ENCODE data around the gene PCDHGA1. TPM values are rescaled to one million over a fixed set of nuclear protein-coding genes. Genes with fewer than 3 reads are reported as not detected.

Gene PCDHGA1
- total RNA-seq, 5 donors from 2014 or later (not counting 1 experiment from before 2014, with no cell fraction given) = 0.16 to 0.38 (median 0.31) TPM; not detected in 1

DNA sequence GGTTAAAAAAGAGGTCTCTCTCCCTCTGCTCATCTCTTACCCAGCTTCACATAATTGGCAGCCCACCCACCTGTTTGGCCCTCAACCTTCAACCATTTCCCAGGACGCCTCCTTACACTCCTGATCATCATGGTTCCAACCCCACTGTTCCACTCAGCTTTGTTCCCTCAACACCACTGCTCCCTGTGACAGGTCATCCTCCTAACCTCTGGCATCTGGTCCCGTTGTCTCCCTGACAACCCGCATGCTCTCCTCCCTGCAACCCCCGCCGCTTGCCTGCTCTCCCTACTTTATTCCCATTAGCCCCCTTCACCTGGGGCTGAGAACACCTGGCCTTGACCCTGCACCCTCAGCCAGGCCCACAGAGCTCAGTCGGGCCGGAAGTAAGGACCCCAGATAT is 171.4 kb downstream of the PCDHGA1 start:
- WGBS (ENCODE audit: insufficient coverage) = 73% methylated on average over 1 of the region's 7 CpGs
- ChIA-PET POLR2A (interaction anchor here in 1 of 2 donors (0.6 kb wide), 1 partner anchor 12 kb away, joined by 3 read pairs; no protein-coding TSS in a partner anchor), CTCF (interaction anchor here (1.0 kb wide), 2 partner anchors 10 to 11 kb away, joined by 3 to 4 read pairs; no protein-coding TSS in a partner anchor)
- Mint-ChIP-seq H3K27me3 (peaks cover 15 to 22% of the 10 kb centered on the region in 2 donors), H3K27ac (no peak overlapping the region), H3K9me3 (no peaks in the 10 kb centered on the region), H3K4me3 (no peak overlapping the region), H3K36me3 (no peaks in the 10 kb centered on the region), H3K4me1 (no peaks in the 10 kb centered on the region)
- no peak for ATAC-seq (replicated peaks in 1 of 4)
- Histone ChIP-seq H3K27ac (ENCODE audit: low read length) (no peak overlapping the region), H3K9me3 (no peaks in the 10 kb centered on the region), H3K4me3 (ENCODE audit: control insufficient read depth in 1 of 2, extremely low read depth in 1 of 2, low read length in 1 of 2) (no peak overlapping the region), H3K4me1 (ENCODE audit: control insufficient read depth in 1 of 2, extremely low read depth in 1 of 2, insufficient read depth in 2 of 2, low read length in 2 of 2) (no peaks in the 10 kb centered on the region), H3K36me3 (ENCODE audit: control insufficient read depth in 2 of 2, extremely low read depth in 1 of 2, insufficient read depth in 1 of 2, low read length in 1 of 2) (no peaks in the 10 kb centered on the region), H3K27me3 (replicated peaks in 1 of 2; ENCODE audit: control insufficient read depth in 2 of 2, extremely low read depth in 1 of 2, insufficient read depth in 2 of 2, low read length in 1 of 2) (peaks cover 0 to 13% of the 10 kb centered on the region in 2 experiments)
- DNase-seq = no peak

DNA sequence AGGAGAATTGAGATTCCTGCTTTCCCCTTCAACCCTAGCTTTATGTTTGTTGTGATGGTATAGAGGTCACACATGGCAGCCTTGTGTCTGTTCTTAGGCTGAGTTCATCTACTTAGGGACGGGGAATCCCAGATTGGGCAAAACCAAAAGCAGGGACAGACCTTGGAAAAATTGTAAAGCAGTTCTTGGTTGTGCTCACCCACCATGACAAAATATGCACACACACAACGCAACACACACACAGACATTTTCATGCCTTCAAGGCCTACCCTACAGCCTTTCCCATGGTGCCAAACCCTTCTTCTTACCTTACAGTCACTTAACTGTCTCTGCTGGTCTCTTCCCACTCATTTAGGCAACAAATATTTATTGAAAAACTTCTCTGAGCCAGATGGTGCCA is 173.4 kb downstream of the PCDHGA1 start:
- WGBS (ENCODE audit: insufficient coverage) = 92% methylated on average over 2 of the region's 2 CpGs
- ATAC-seq (replicated peaks in 1 of 4) = no peak
- Histone ChIP-seq H3K27me3 (replicated peaks in 1 of 2; ENCODE audit: control insufficient read depth in 2 of 2, extremely low read depth in 1 of 2, insufficient read depth in 2 of 2, low read length in 1 of 2) (peaks cover 0 to 4% of the 10 kb centered on the region in 2 experiments), H3K4me1 (ENCODE audit: control insufficient read depth in 1 of 2, extremely low read depth in 1 of 2, insufficient read depth in 2 of 2, low read length in 2 of 2) (no peaks in the 10 kb centered on the region), H3K4me3 (ENCODE audit: control insufficient read depth in 1 of 2, extremely low read depth in 1 of 2, low read length in 1 of 2) (no peak overlapping the region), H3K9me3 (no peaks in the 10 kb centered on the region), H3K27ac (ENCODE audit: low read length) (no peak overlapping the region), H3K36me3 (ENCODE audit: control insufficient read depth in 2 of 2, extremely low read depth in 1 of 2, insufficient read depth in 1 of 2, low read length in 1 of 2) (no peaks in the 10 kb centered on the region)
- ChIA-PET CTCF (no interaction called here), POLR2A (no interaction called here)
- DNase-seq = no peak
- H3K36me3 Mint-ChIP-seq = no peaks in the 10 kb centered on the region
- H3K4me1 Mint-ChIP-seq = no peaks in the 10 kb centered on the region
- H3K27me3 Mint-ChIP-seq = peaks cover 4 to 10% of the 10 kb centered on the region in 2 donors
- no peaks in the 10 kb centered on the region for H3K9me3 Mint-ChIP-seq
- no peak overlapping the region for H3K27ac Mint-ChIP-seq
- no peak overlapping the region for H3K4me3 Mint-ChIP-seq

DNA sequence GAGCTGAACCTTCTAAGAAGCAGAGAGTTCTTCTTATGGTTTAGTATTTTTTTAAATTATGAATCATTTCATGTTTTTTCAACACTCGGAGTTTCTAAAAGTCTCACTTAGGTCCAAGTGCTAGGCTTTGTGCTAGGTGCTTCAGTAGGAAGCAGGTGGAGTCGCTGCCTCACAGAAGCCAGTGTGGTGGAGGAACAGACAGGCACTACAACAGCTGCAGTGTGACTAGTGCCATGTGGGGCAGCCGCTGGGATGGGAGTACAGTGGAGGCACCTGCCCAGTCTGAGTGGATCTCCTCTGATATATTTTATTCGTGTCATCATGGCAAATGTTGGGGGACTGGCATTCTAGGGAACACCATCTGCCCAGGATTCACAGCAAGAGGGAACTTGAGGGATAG is 173.9 kb downstream of the PCDHGA1 start:
- Histone ChIP-seq H3K36me3 (ENCODE audit: control insufficient read depth in 2 of 2, extremely low read depth in 1 of 2, insufficient read depth in 1 of 2, low read length in 1 of 2) (no peaks in the 10 kb centered on the region), H3K27me3 (replicated peaks in 1 of 2; ENCODE audit: control insufficient read depth in 2 of 2, extremely low read depth in 1 of 2, insufficient read depth in 2 of 2, low read length in 1 of 2) (peaks cover 0 to 6% of the 10 kb centered on the region in 2 experiments), H3K4me1 (ENCODE audit: control insufficient read depth in 1 of 2, extremely low read depth in 1 of 2, insufficient read depth in 2 of 2, low read length in 2 of 2) (peaks cover 0 to 3% of the 10 kb centered on the region in 2 experiments), H3K9me3 (no peaks in the 10 kb centered on the region), H3K27ac (ENCODE audit: low read length) (no peak overlapping the region), H3K4me3 (ENCODE audit: control insufficient read depth in 1 of 2, extremely low read depth in 1 of 2, low read length in 1 of 2) (no peak overlapping the region)
- WGBS (ENCODE audit: insufficient coverage) = 74% methylated on average over 3 of the region's 4 CpGs
- Mint-ChIP-seq H3K27me3 (peaks cover 4 to 7% of the 10 kb centered on the region in 2 donors), H3K36me3 (no peaks in the 10 kb centered on the region), H3K4me3 (no peak overlapping the region), H3K9me3 (no peaks in the 10 kb centered on the region), H3K4me1 (peaks cover 2 to 4% (median 2%) of the 10 kb centered on the region in 3 donors), H3K27ac (no peak overlapping the region)
- POLR2A ChIA-PET = no interaction called here
- no peak for ATAC-seq (replicated peaks in 1 of 4)
- CTCF ChIA-PET = interaction anchor here in 1 of 2 donors (1.0 kb wide), 1 partner anchor 9 kb away, joined by 3 read pairs; no protein-coding TSS in a partner anchor
- DNase-seq = no peak

DNA sequence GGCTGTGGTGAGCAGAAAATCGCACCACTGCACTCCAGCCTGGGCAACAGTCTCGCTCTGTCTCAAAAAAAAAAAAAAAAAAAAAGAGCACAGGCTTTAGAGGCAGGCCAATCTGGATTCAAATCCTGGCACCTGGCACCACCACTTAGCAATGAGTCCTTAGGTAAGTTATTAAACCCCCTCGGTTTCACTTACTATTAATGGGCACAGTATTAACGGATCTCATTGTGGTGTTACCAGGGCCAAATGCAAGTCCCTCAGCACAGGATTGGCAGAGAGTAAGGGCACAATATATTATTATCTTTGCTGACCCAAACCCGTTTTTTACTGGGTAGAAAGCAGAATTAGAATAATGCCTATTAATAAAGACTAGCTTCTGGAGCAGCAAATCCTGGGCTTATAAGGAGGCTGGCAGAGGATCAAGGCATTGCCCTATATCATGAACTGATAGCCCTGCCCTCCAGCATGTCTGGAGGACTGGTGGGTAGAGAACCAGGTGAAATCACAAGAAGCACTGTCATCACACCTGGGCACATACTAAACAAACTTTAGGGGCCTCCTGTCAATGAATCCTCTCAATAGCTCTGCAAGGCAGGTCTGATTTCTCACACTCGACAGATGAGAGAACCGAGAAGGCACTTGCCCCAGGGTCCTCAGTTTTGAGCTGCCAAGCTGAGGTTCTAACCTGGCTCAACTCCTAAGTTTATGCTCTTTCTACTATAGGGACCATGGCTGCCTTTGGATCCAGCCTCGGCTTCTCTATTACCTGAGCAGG is 176.3 kb downstream of the PCDHGA1 start:
- CTCF ChIA-PET = interaction anchor here in 1 of 2 donors (0.7 kb wide), 1 partner anchor 186 kb away, joined by 5 read pairs; no protein-coding TSS in a partner anchor
- POLR2A ChIA-PET = no interaction called here

DNA sequence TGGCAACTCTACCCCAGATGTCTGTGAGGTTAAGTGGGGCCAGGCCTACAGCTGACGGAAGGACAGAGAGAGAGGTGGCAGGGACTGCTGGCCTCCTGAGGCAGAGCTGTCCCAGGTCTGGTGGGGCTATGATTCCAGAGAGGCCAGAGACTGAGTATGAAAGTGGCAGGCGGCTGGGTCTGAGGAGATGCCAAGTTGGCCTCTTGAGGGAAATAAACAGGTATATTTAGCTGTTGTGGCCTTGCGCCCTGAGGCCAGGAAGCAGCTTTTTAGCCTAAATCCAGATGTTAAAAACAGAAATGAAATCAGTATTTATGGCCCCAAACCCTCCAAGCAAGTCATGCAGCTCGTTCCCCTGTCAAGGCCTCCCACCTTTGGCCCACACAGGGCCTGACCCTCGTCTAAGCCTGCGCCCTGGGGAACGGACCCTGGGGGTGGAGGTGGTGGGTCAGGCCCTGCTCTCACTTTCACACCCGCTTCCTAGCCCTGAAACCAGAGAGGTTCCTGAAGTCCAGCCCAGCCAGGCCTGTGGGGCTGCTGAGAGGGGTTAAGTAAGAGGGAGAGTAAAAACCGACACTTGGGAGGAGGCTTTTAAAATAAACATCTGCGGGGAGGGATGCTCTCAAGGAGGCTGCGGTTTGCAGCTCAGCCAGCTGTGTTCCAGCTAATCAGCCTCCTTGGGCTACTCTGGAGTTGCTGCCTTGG is 177.2 kb downstream of the PCDHGA1 start:
- H3K27me3 Mint-ChIP-seq = peaks cover 0 to 6% of the 10 kb centered on the region in 2 donors
- H3K36me3 ChIP-seq (ENCODE audit: control insufficient read depth in 2 of 2, extremely low read depth in 1 of 2, insufficient read depth in 1 of 2, low read length in 1 of 2) = no peaks in the 10 kb centered on the region
- H3K4me1 ChIP-seq (ENCODE audit: control insufficient read depth in 1 of 2, extremely low read depth in 1 of 2, insufficient read depth in 2 of 2, low read length in 2 of 2) = peaks cover 0 to 10% of the 10 kb centered on the region in 2 experiments
- CTCF ChIA-PET = interaction anchor here (0.7 kb wide), 3 partner anchors 77 to 187 kb away, joined by 3 to 5 read pairs (median 3); partner anchors contain the start of gene PCDHGA12 (in 1 of the 2)
- peaks cover 4 to 8% (median 8%) of the 10 kb centered on the region in 3 donors for H3K4me1 Mint-ChIP-seq
- no peak overlapping the region for H3K4me3 ChIP-seq (ENCODE audit: control insufficient read depth in 1 of 2, extremely low read depth in 1 of 2, low read length in 1 of 2)
- no peak for DNase-seq
- ATAC-seq (replicated peaks in 1 of 4) = no peak
- no peaks in the 10 kb centered on the region for H3K9me3 Mint-ChIP-seq
- H3K36me3 Mint-ChIP-seq = no peaks in the 10 kb centered on the region
- WGBS (ENCODE audit: insufficient coverage) = 98% methylated on average over 4 of the region's 11 CpGs
- peaks cover 0 to 7% of the 10 kb centered on the region in 2 experiments for H3K27me3 ChIP-seq (replicated peaks in 1 of 2; ENCODE audit: control insufficient read depth in 2 of 2, extremely low read depth in 1 of 2, insufficient read depth in 2 of 2, low read length in 1 of 2)
- H3K4me3 Mint-ChIP-seq = no peak overlapping the region
- no peak overlapping the region for H3K27ac ChIP-seq (ENCODE audit: low read length)
- H3K9me3 ChIP-seq = no peaks in the 10 kb centered on the region
- no peak overlapping the region for H3K27ac Mint-ChIP-seq
- POLR2A ChIA-PET = no interaction called here

More for the DNA sequence above, 176.3 kb downstream of the PCDHGA1 start:
- ATAC-seq (replicated peaks in 1 of 4) (no peak), DNase-seq (no peak)
- no peak overlapping the region for H3K27ac Mint-ChIP-seq
- WGBS (ENCODE audit: insufficient coverage) = 91% methylated on average over 5 of the region's 8 CpGs
- Histone ChIP-seq H3K36me3 (ENCODE audit: control insufficient read depth in 2 of 2, extremely low read depth in 1 of 2, insufficient read depth in 1 of 2, low read length in 1 of 2) (no peaks in the 10 kb centered on the region), H3K4me3 (ENCODE audit: control insufficient read depth in 1 of 2, extremely low read depth in 1 of 2, low read length in 1 of 2) (no peak overlapping the region), H3K27ac (ENCODE audit: low read length) (no peak overlapping the region), H3K27me3 (replicated peaks in 1 of 2; ENCODE audit: control insufficient read depth in 2 of 2, extremely low read depth in 1 of 2, insufficient read depth in 2 of 2, low read length in 1 of 2) (peaks cover 0 to 7% of the 10 kb centered on the region in 2 experiments), H3K9me3 (no peaks in the 10 kb centered on the region), H3K4me1 (ENCODE audit: control insufficient read depth in 1 of 2, extremely low read depth in 1 of 2, insufficient read depth in 2 of 2, low read length in 2 of 2) (peaks cover 0 to 3% of the 10 kb centered on the region in 2 experiments)
- no peaks in the 10 kb centered on the region for H3K9me3 Mint-ChIP-seq
- H3K36me3 Mint-ChIP-seq = no peaks in the 10 kb centered on the region
- H3K4me1 Mint-ChIP-seq = peaks cover 3 to 7% (median 5%) of the 10 kb centered on the region in 3 donors
- H3K27me3 Mint-ChIP-seq = peaks cover 4 to 6% of the 10 kb centered on the region in 2 donors
- H3K4me3 Mint-ChIP-seq = no peak overlapping the region

DNA sequence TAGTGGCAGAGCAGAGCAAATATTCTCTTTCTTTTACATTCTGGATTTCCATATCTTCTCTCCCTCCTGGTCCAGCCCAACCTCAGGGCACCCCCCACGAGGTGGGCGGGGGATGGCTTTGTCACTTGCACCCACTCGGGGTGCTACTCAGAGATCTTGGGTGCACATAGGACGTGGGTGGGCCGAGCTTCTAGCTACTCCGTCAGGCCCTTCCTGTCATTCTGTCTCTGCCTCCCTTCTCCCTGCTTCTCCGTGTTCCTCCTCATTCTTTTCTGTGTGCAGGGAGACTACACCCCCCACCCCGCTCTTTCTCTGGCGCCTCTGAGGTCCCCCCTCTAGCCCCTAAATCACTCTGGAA is 178.1 kb downstream of the PCDHGA1 start:
- no peak overlapping the region for H3K4me3 ChIP-seq (ENCODE audit: control insufficient read depth in 1 of 2, extremely low read depth in 1 of 2, low read length in 1 of 2)
- H3K27me3 ChIP-seq (replicated peaks in 1 of 2; ENCODE audit: control insufficient read depth in 2 of 2, extremely low read depth in 1 of 2, insufficient read depth in 2 of 2, low read length in 1 of 2) = peaks cover 0 to 7% of the 10 kb centered on the region in 2 experiments
- ChIA-PET POLR2A (no interaction called here), CTCF (interaction anchor here (0.6 to 0.7 kb wide), 2 partner anchors 20 to 56 kb away, joined by 3 to 4 read pairs; no protein-coding TSS in a partner anchor)
- no peak overlapping the region for H3K27ac Mint-ChIP-seq
- ATAC-seq (replicated peaks in 1 of 4) = no peak
- H3K4me1 ChIP-seq (ENCODE audit: control insufficient read depth in 1 of 2, extremely low read depth in 1 of 2, insufficient read depth in 2 of 2, low read length in 2 of 2) = peaks cover 0 to 18% of the 10 kb centered on the region in 2 experiments
- no peak overlapping the region for H3K4me3 Mint-ChIP-seq
- no peaks in the 10 kb centered on the region for H3K36me3 ChIP-seq (ENCODE audit: control insufficient read depth in 2 of 2, extremely low read depth in 1 of 2, insufficient read depth in 1 of 2, low read length in 1 of 2)
- 56% methylated on average over 7 of the region's 9 CpGs for WGBS (ENCODE audit: insufficient coverage)
- no peaks in the 10 kb centered on the region for H3K9me3 ChIP-seq
- H3K36me3 Mint-ChIP-seq = no peaks in the 10 kb centered on the region
- no peak overlapping the region for H3K27ac ChIP-seq (ENCODE audit: low read length)
- peaks cover 9 to 17% (median 14%) of the 10 kb centered on the region in 3 donors for H3K4me1 Mint-ChIP-seq
- no peaks in the 10 kb centered on the region for H3K9me3 Mint-ChIP-seq
- peaks cover 0 to 6% of the 10 kb centered on the region in 2 donors for H3K27me3 Mint-ChIP-seq
- no peak for DNase-seq

Measured in T-cell (primary cell).